CD4-positive, alpha-beta T cell treated with Interleukin-2 at 100 ng/mL for 4 hours (primary cell): Measurements from ENCODE around the gene CSPG4.

Experiments
- DNase-seq: peaks from one replicate; pipeline ENCODE4 v3.0.0-alpha.2; 2020; ENCODE audit warnings: low spot score

The CSPG4 gene

GRCh38 chr15:75669191-75669878 is 43.3 kb downstream of the CSPG4 start:
- no peak for DNase-seq

DNA sequence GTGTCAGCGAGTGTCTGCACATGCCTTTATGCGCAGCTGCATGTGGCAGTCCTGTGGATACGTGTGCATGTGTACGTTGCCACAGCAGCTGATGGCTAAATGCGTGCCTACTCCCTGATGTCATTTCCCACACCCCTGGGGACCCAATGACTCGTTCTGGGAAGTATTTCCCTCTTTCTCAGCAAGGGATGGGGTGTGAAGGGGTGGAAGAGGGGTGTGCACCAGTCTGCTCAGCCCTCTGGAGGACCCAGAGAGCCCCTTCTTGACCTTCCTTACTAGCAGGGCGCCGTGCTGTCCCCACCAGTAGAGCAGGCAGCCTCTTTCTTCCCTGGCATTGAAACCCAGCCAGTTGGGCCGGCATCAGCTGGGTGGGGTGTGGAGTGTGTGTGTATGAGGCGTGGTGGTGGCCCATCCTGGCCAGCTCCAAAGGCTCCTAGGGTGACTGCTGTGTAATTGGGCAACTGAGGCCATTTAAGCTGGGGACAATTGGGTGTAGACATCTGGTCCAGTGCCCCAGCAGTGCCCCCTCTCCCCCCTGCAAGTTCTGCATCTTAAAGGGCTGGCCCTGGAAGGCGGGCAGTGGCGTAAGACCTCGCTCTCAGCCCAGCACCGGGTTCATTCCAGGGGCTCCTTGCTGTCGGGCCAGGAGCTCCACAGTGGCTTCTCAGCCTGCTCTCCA is 45.7 kb downstream of the CSPG4 start:
- DNase-seq = no peak

DNA sequence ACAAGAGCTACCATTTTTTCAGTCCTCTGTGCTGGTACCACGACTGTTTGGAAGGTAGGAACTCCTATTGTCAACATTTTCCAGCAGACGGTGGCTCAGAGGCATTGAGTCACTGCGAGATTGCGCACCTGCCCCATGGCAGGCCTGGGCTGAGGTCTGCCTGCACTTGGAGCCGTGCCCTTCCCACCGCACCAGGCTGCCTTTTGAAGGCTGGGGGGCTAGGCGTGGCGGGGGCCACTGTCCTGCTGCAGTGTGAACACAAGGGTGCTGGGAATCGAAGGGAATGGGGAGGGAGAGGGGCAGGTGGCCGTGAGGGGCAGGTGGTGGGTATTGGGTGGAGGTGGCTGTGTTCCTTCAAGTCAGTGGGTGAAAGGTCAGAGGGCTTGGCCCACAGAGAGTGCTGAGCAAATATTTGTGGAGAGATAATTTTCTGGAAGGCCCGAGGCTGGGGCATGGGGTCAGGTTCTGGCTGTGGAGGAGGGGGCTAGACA is 48.7 kb downstream of the CSPG4 start:
- DNase-seq = no peak

DNA sequence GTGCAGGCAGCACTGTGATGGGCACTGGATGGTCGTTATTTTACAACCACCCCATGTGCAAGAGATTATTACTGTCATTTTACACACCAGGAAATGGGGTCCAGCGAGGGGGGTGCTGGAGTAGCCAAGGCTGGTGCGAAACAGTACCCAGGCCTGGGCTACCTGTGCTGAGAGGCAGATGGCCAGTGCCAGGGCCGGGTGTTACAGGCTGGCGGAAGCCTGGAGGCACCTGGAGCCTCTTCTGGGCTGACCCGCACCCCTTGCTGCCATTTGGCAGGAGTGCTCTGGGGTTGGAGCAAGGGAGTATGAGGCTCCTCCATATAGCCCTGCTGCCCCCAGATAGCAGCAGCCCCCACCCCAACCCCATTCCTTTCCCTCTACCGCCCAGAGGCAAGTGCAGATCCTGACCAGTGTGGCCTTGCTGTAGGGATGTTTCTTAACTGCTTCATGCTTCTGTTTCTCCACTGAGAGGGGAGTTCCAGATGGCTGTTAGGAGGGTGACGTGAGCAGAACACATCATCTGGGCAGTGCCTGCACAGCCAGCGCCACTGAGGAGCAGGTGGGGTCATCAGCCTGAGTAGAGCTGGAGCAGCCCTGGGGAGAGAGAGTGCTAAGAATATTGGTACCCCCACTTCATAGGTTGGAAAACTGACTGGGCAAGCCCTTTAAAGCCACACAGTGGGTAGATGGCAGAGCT is 49.7 kb downstream of the CSPG4 start:
- no peak for DNase-seq

DNA sequence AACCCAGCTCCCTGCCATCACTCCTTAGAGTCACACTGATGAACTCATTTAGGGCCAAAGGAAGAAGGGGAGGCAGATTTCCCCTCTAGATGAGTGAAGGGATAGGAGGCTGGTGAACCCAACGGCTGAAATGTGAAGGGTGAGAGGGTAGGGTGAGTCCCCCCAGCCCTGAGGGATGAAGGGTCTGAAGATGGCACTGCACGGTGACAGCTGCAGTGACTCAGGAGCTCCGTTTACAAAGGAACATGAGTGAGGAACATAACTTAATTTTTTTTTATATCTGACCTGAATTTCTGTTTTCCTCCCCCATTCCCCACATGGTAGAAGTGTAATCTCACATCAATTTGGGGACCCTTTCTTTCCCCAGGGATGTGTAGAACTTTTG is 50.9 kb downstream of the CSPG4 start:
- no peak for DNase-seq

GRCh38 chr15:75661100-75661755 is 51.4 kb downstream of the CSPG4 start:
- DNase-seq = no peak

- DNase-seq = no peak
These were observed 52.6 kb downstream of the CSPG4 start for GRCh38 chr15:75659928-75660645.

DNA sequence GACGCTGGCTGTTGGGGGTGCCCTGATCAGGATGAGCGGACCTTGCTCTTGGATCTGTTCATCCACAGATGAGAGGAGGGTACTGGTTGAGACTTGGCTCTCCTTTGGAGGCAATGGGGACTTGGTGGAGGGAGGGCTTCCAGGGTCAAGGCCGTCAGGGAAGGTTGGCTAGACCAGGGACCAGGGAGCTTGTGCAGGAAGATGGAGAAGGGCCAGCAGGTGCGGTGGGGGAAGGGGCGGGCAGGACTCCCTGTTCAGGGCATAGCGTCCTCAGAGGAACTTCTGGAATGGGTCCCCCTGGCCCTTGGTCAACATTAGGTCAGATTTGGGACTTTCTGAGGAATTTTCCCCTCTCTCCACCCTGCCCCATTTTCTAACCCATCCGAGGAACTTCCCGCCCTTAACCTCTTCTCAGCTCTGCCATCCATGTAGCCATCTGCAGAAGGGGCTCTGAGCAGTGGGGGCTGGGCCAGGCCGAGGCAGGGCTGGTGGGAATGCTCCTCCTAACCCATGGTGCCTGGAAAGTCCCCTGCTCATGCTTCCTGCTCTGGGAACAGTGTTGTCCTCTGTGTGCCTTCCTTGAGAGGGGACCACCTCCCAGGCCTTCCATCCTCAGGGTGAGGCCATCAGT is 53.4 kb downstream of the CSPG4 start:
- no peak for DNase-seq

DNA sequence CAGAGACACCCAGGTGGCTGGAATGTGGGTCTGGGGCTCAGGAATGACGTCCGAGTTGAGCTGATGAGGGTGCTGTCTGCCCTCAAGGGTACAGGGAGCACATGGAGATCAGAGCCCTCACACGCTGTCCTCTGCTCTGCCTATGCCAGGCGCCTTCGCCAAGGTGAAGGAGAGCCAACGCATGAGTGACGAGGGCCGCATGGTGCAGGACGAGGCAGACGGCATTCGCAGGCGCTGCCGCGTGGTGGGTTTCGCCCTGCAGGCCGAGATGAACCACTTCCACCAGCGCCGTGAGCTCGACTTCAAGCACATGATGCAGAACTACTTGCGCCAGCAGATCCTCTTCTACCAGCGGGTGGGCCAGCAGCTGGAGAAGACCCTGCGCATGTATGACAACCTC is 55.8 kb downstream of the CSPG4 start:
- no peak for DNase-seq

- DNase-seq = no peak
These were observed 56.3 kb downstream of the CSPG4 start for GRCh38 chr15:75656331-75656730.

GRCh38 chr15:75655931-75656330 is 56.7 kb downstream of the CSPG4 start:
- no peak for DNase-seq

DNA sequence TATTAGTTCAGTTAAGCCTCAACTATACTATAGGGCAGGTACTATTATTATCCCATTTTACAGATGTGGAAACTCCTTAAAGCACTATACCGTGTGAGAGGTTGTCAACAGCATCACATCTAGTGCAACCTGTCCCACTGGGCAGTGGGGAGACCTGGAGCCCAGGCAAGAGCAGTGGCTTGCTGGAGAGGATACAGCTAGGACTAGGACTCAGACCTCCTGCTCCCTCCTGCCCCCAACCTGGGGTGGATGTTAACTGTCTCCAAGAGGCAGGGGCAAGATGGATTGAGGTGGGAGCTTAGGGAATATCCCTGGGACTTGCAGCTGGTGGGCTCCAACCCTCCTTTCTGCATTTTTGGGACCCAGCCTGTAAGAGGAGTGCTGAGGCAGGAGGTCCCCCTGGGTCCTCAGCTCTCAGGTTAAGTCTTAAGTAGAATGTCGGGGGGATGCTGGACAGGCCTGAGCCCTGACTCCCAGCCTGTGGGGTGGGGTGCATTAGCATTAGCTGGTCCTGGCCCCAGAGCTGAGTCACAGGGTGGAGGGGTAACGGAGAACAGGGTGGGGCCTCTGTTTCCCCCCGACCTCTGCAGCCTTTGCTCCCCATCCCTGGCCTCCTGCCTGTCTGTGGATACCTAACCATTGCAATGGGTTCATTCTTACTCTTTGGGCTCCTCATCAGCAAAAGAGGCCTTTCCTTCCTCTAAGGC is 58.3 kb downstream of the CSPG4 start:
- no peak for DNase-seq

GRCh38 chr15:75653347-75653913 is 59.2 kb downstream of the CSPG4 start:
- DNase-seq = no peak

- no peak for DNase-seq
These were observed 60.7 kb downstream of the CSPG4 start for GRCh38 chr15:75651810-75652543.

DNA sequence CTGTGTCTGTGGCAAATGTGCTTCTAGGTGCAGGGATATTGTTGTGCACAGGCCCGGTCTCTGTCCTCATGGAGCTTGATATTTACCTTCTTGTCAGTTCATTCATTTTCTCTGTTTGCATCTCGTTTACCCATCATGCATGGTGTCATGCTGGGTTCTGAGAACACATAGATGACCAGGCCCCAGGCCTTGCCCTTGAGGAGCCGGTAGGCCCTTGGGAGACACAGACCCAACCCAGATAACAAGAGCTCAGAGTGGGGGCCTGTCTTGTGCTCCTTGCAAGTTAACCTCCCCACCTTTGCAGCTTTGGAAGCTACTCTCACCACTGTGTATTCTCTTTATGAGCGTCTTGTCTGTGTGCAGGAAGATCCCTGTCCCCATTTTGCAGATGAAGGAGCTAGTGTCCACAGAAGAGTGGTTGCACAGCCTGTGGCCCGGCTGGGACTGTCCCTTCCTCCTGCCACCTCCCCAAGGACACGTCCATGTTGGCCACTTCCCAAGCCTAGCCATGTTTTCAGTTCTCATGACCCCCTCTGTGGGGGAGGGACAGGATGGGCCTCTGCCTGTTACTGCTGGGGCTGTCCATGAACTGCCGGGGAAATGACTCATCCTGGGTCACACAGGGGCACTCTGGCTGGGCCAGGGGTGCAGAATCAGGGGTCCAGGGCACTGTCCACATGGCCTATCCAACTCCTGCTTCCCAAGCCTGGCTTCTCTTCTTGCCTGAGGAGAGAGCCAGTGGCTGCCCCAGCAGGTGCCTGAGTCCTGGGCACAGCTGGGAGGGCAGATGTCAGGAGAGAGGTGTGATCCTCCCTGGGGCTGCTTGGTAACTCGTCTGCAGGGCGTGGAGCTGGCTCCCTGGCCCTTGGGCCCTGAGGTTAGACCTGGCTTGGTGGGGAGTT is 61.5 kb downstream of the CSPG4 start:
- DNase-seq = no peak

DNA sequence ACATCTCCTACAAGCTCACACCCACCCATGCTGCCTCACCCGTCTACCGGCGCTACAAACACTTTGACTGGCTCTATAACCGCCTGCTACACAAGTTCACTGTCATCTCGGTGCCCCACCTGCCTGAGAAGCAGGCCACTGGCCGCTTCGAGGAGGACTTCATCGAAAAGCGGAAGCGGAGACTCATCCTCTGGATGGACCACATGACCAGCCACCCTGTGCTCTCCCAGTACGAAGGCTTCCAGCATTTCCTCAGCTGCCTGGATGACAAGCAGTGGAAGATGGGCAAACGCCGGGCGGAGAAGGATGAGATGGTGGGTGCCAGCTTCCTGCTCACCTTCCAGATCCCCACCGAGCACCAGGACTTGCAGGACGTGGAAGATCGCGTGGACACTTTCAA is 62.8 kb downstream of the CSPG4 start:
- DNase-seq = no peak

- DNase-seq = no peak
These were observed 63.4 kb downstream of the CSPG4 start for GRCh38 chr15:75649045-75649761.
